H9 (cell line): ENCODE results near the gene TMOD1. TPM values are rescaled to one million over a fixed set of nuclear protein-coding genes. Genes with fewer than 3 reads are reported as not detected.

Source experiments
- DNase-seq: peaks from one replicate; pipeline ENCODE4 v3.0.0-alpha.2; 2017
- H2AFZ ChIP-seq: one replicate; pipeline ENCODE4 v1.6.1; 2013; ENCODE audit warnings: mild to moderate bottlenecking, low read length, control low read depth, moderate library complexity
- H2AK5ac ChIP-seq: 2 replicates; pipeline ENCODE4 v1.6.1; 2013; ENCODE audit warnings: low read length, control low read depth, mixed read lengths; ENCODE audit not compliant: insufficient read length
- H2BK120ac ChIP-seq: one replicate; pipeline ENCODE4 v1.6.1; 2013; ENCODE audit warnings: low read depth, mild to moderate bottlenecking, low read length, control low read depth, inconsistent platforms; ENCODE audit not compliant: poor library complexity, severe bottlenecking
- H2BK12ac ChIP-seq: 2 replicates; pipeline ENCODE4 v1.6.1; 2013; ENCODE audit warnings: low read length, control low read depth, mixed read lengths, low read depth; ENCODE audit not compliant: insufficient read length
- H2BK15ac ChIP-seq: 2 replicates; pipeline ENCODE4 v1.6.1; 2013; ENCODE audit warnings: low read depth, low read length, control low read depth
- H2BK20ac ChIP-seq: one replicate; pipeline ENCODE4 v1.6.1; 2013; ENCODE audit warnings: low read depth, mild to moderate bottlenecking, low read length, control low read depth, inconsistent platforms; ENCODE audit not compliant: poor library complexity, severe bottlenecking
- H2BK5ac ChIP-seq: 2 replicates; pipeline ENCODE4 v1.6.1; 2013; ENCODE audit warnings: low read length, control low read depth, mixed read lengths; ENCODE audit not compliant: insufficient read length
- H3K14ac ChIP-seq: 2 replicates; pipeline ENCODE4 v1.6.1; 2013; ENCODE audit warnings: low read length, control low read depth; ENCODE audit not compliant: insufficient read depth
- H3K18ac ChIP-seq: 2 replicates; pipeline ENCODE4 v1.6.1; 2013; ENCODE audit warnings: low read depth, mild to moderate bottlenecking, mixed read lengths, low read length, control low read depth; ENCODE audit not compliant: insufficient read length
- H3K23ac ChIP-seq: 2 replicates; pipeline ENCODE4 v1.6.1; 2013; ENCODE audit warnings: low read length, control low read depth, mixed read lengths, low read depth; ENCODE audit not compliant: insufficient read length
- H3K23me2 ChIP-seq: 2 replicates; pipeline ENCODE4 v1.6.1; 2013; ENCODE audit warnings: low read depth, mild to moderate bottlenecking, mixed read lengths, low read length, control low read depth; ENCODE audit not compliant: insufficient read length, poor library complexity, severe bottlenecking
- H3K27ac ChIP-seq: 2 replicates; pipeline ENCODE4 v1.5.1; 2013; ENCODE audit warnings: low read length, control low read depth, mixed read lengths, low read depth; ENCODE audit not compliant: insufficient read length
- H3K27me3 ChIP-seq: 2 replicates; pipeline ENCODE4 v1.6.1; 2013; ENCODE audit warnings: low read length, control low read depth, inconsistent platforms; ENCODE audit not compliant: insufficient read depth
- H3K4ac ChIP-seq: 2 replicates; pipeline ENCODE4 v1.6.1; 2013; ENCODE audit warnings: low read depth, mild to moderate bottlenecking, control low read depth, inconsistent platforms, low read length, moderate library complexity
- H3K4me1 ChIP-seq: 2 replicates; pipeline ENCODE4 v1.6.1; 2013; ENCODE audit warnings: low read length, control low read depth, inconsistent platforms; ENCODE audit not compliant: insufficient read depth
- H3K4me2 ChIP-seq: 2 replicates; pipeline ENCODE4 v1.6.1; 2013; ENCODE audit warnings: low read length, control low read depth, mixed read lengths; ENCODE audit not compliant: insufficient read length, insufficient read depth
- H3K56ac ChIP-seq: 2 replicates; pipeline ENCODE4 v1.6.1; 2013; ENCODE audit warnings: low read depth, mild to moderate bottlenecking, mixed read lengths, low read length, control low read depth; ENCODE audit not compliant: insufficient read length
- H3K79me1 ChIP-seq: 2 replicates; pipeline ENCODE4 v1.6.1; 2013; ENCODE audit warnings: low read depth, mild to moderate bottlenecking, moderate library complexity, low read length, control low read depth, inconsistent platforms; ENCODE audit not compliant: insufficient read depth, poor library complexity, severe bottlenecking
- H3K79me2 ChIP-seq: 2 replicates; pipeline ENCODE4 v1.6.1; 2013; ENCODE audit warnings: low read length, control low read depth, inconsistent platforms; ENCODE audit not compliant: insufficient read depth
- H3K9ac ChIP-seq: 2 replicates; pipeline ENCODE4 v1.6.1; 2013; ENCODE audit warnings: low read length, control low read depth, mixed read lengths; ENCODE audit not compliant: insufficient read length; ENCODE audit errors: extremely low read depth
- H3K9me3 ChIP-seq: one replicate; pipeline ENCODE4 v1.6.1; 2013; ENCODE audit warnings: low read depth, low read length, inconsistent platforms; ENCODE audit not compliant: control insufficient read depth
- H3T11ph ChIP-seq: one replicate; pipeline ENCODE4 v1.6.1; 2013; ENCODE audit warnings: mild to moderate bottlenecking, low read length, control low read depth, inconsistent platforms
- H4K20me1 ChIP-seq: one replicate; pipeline ENCODE4 v1.6.1; 2013; ENCODE audit not compliant: control insufficient read depth, insufficient read length, insufficient read depth
- H4K5ac ChIP-seq: 2 replicates; pipeline ENCODE4 v1.6.1; 2013; ENCODE audit warnings: low read depth, mild to moderate bottlenecking, mixed read lengths, low read length, control low read depth; ENCODE audit not compliant: insufficient read length
- H4K8ac ChIP-seq: replicated peaks from 2 replicates; pipeline ENCODE4 v1.6.1; 2013; ENCODE audit warnings: low read length, control low read depth, mixed read lengths, low read depth; ENCODE audit not compliant: insufficient read length
- H4K91ac ChIP-seq: 2 replicates; pipeline ENCODE4 v1.6.1; 2013; ENCODE audit warnings: low read depth, mild to moderate bottlenecking, moderate library complexity, mixed read lengths, low read length, control low read depth; ENCODE audit not compliant: insufficient read length
- H3K27ac Mint-ChIP-seq, 3 experiments: 2 replicates in 2 of 3; 3 replicates in 1 of 3; pipeline ENCODE4 v1.8.0; 2020 to 2021; ENCODE audit warnings: mixed read lengths in 3 of 3, mild to moderate bottlenecking in 1 of 3, moderate library complexity in 1 of 3
- H3K27me3 Mint-ChIP-seq: 2 replicates; pipeline ENCODE4 v1.8.0; 2021; ENCODE audit warnings: low read depth, mild to moderate bottlenecking, moderate library complexity, mixed read lengths
- H3K36me3 Mint-ChIP-seq, 3 experiments: 2 replicates in 2 of 3; 3 replicates in 1 of 3; pipeline ENCODE4 v1.8.0; 2020 to 2021; ENCODE audit warnings: low read depth in 3 of 3, mixed read lengths in 3 of 3; ENCODE audit not compliant: insufficient read depth in 1 of 3
- H3K4me1 Mint-ChIP-seq, 2 experiments: 2 replicates each; pipeline ENCODE4 v1.8.0; 2020; ENCODE audit warnings: mixed read lengths in 2 of 2
- H3K4me3 Mint-ChIP-seq, 2 experiments: 2 replicates in 1 of 2; 3 replicates in 1 of 2; pipeline ENCODE4 v1.8.0; 2020 to 2021; ENCODE audit warnings: mild to moderate bottlenecking in 2 of 2, mixed read lengths in 2 of 2, moderate library complexity in 1 of 2
- H3K9me3 Mint-ChIP-seq, 2 experiments: 2 replicates in 1 of 2; 3 replicates in 1 of 2; pipeline ENCODE4 v1.8.0; 2020; ENCODE audit warnings: mild to moderate bottlenecking in 2 of 2, mixed read lengths in 2 of 2, moderate library complexity in 1 of 2
- WGBS: extraction: QIAGEN DNeasy Blood & Tissue Kit; methylation state at CpG from one replicate; pipeline ENCODE4 v1.1.7; 2013; ENCODE audit warnings: missing lambda C conversion rate, low lambda C conversion rate, mixed read lengths; ENCODE audit not compliant: insufficient read length; ENCODE audit errors: extremely low coverage; 5-methylcytosine and 5-hydroxymethylcytosine counted together
- total RNA-seq: library from RNA; stranded (reverse); gene quantifications from 2 replicates; pipeline ENCODE4 v1.2.1, GENCODE V29; 2021
- TF ChIP-seq, protein P1 (sequence below): fragments of 200-600 bp; sonication (generic); conservative IDR thresholded peaks from 3 replicates; pipeline ENCODE4 v1.8.0; 2021; ENCODE audit warnings: antibody characterized with exemption, mild to moderate bottlenecking

The TMOD1 gene
- total RNA-seq, 1 experiment from 2014 or later = 0.98 TPM

DNA sequence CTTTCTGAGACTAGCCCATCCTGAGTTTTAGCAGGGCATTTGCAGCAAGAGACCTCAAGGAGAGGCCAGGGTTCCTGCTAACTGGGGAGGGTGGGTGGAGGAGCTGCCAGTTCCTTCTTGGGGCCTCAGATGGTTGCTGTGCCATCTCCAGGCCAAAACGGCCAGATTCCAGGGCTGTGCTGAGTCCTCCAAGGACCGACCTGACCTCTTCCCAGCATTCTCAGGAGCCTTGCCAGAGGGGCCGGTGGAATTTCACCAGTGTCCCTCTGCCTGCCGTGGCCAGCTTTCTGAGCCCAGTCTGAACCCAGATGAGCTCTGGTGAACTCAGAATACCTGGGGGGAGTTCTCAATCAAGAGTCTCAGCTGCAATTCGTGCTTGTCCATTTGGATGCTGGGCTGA is 77.4 kb downstream of the TMOD1 start:
- H3K4me3 Mint-ChIP-seq = no peak overlapping the region
- H2BK15ac ChIP-seq = no peak overlapping the region
- no peaks in the 10 kb centered on the region for H3K9me3 ChIP-seq
- H3K56ac ChIP-seq = no peak overlapping the region
- H4K5ac ChIP-seq = no peak overlapping the region
- H3K4ac ChIP-seq = no peak overlapping the region
- no peak overlapping the region for H2BK12ac ChIP-seq
- H2AK5ac ChIP-seq = no peak overlapping the region
- H3K14ac ChIP-seq = no peak overlapping the region
- H3K79me1 ChIP-seq = no peaks in the 10 kb centered on the region
- H3K9ac ChIP-seq = no peak overlapping the region
- no peak overlapping the region for H2BK20ac ChIP-seq
- no peaks in the 10 kb centered on the region for H3K36me3 Mint-ChIP-seq
- H3K4me1 Mint-ChIP-seq = no peaks in the 10 kb centered on the region; a peak in 1 of 4 replicates
- H2BK5ac ChIP-seq = no peak overlapping the region
- WGBS = no CpG with 5 or more reads among the region's 5 CpGs
- no peak overlapping the region for H4K91ac ChIP-seq
- no peak overlapping the region for H3K18ac ChIP-seq
- no peaks in the 10 kb centered on the region for H3K79me2 ChIP-seq
- H3T11ph ChIP-seq = no peak overlapping the region
- H4K8ac ChIP-seq = no peak overlapping the region
- H2BK120ac ChIP-seq = no peak overlapping the region
- H3K27ac ChIP-seq = no peak overlapping the region
- no peaks in the 10 kb centered on the region; the same call in none of the 2 replicates for H3K27me3 Mint-ChIP-seq
- no peak for DNase-seq
- no peak overlapping the region for H3K27ac Mint-ChIP-seq
- H3K23me2 ChIP-seq = no peaks in the 10 kb centered on the region
- H4K20me1 ChIP-seq = no peaks in the 10 kb centered on the region
- TF ChIP-seq, protein P1, sequence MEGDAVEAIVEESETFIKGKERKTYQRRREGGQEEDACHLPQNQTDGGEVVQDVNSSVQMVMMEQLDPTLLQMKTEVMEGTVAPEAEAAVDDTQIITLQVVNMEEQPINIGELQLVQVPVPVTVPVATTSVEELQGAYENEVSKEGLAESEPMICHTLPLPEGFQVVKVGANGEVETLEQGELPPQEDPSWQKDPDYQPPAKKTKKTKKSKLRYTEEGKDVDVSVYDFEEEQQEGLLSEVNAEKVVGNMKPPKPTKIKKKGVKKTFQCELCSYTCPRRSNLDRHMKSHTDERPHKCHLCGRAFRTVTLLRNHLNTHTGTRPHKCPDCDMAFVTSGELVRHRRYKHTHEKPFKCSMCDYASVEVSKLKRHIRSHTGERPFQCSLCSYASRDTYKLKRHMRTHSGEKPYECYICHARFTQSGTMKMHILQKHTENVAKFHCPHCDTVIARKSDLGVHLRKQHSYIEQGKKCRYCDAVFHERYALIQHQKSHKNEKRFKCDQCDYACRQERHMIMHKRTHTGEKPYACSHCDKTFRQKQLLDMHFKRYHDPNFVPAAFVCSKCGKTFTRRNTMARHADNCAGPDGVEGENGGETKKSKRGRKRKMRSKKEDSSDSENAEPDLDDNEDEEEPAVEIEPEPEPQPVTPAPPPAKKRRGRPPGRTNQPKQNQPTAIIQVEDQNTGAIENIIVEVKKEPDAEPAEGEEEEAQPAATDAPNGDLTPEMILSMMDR = no peak
- H3K4me1 ChIP-seq = no peaks in the 10 kb centered on the region
- H3K27me3 ChIP-seq = no peaks in the 10 kb centered on the region
- H2AFZ ChIP-seq = no peak overlapping the region
- no peak overlapping the region for H3K4me2 ChIP-seq
- H3K9me3 Mint-ChIP-seq = no peaks in the 10 kb centered on the region
- H3K23ac ChIP-seq = no peak overlapping the region
